Measurements from ENCODE around the gene EDN1.

The EDN1 gene

GRCh38 chr6:12289933-12290820 lies at the start of gene EDN1:
TSS of gene EDN1 (plus strand) at chr6:12290361. CDS start at chr6:12290630, 269 bp downstream.
- no peak for DNase-seq (ENCODE audit: low read depth)

GRCh38 chr6:12241493-12242175 lies 48.5 kb upstream of the EDN1 start:
- no peak for DNase-seq (ENCODE audit: low read depth)

- no peak for DNase-seq (ENCODE audit: low read depth)
Observed at GRCh38 chr6:12243169-12243568, 47.0 kb upstream of the EDN1 start.

- DNase-seq (ENCODE audit: low read depth): no peak
Observed at GRCh38 chr6:12245360-12245759, 44.8 kb upstream of the EDN1 start.

GRCh38 chr6:12245763-12246718 lies 44.1 kb upstream of the EDN1 start:
- DNase-seq (ENCODE audit: low read depth): no peak

- no peak for DNase-seq (ENCODE audit: low read depth)
Observed at GRCh38 chr6:12246900-12247299, 43.3 kb upstream of the EDN1 start.

- no peak for DNase-seq (ENCODE audit: low read depth)
Observed at GRCh38 chr6:12249541-12250382, 40.4 kb upstream of the EDN1 start.

GRCh38 chr6:12250383-12250770 lies 39.8 kb upstream of the EDN1 start:
- no peak for DNase-seq (ENCODE audit: low read depth)

- DNase-seq (ENCODE audit: low read depth): no peak
Observed at GRCh38 chr6:12254210-12254609, 36.0 kb upstream of the EDN1 start.

- no peak for DNase-seq (ENCODE audit: low read depth)
Observed at GRCh38 chr6:12258191-12258590, 32.0 kb upstream of the EDN1 start.

GRCh38 chr6:12258591-12259075 lies 31.5 kb upstream of the EDN1 start:
- no peak for DNase-seq (ENCODE audit: low read depth)

- no peak for DNase-seq (ENCODE audit: low read depth)
Observed at GRCh38 chr6:12260458-12261093, 29.6 kb upstream of the EDN1 start.

- DNase-seq (ENCODE audit: low read depth): no peak
Observed at GRCh38 chr6:12261502-12261901, 28.7 kb upstream of the EDN1 start.

GRCh38 chr6:12262236-12263061 lies 27.7 kb upstream of the EDN1 start:
- DNase-seq (ENCODE audit: low read depth): no peak

- no peak for DNase-seq (ENCODE audit: low read depth)
Observed at GRCh38 chr6:12263403-12263802, 26.8 kb upstream of the EDN1 start.

GRCh38 chr6:12264671-12265070 lies 25.5 kb upstream of the EDN1 start:
- DNase-seq (ENCODE audit: low read depth): no peak

GRCh38 chr6:12265296-12265695 lies 24.9 kb upstream of the EDN1 start:
- no peak for DNase-seq (ENCODE audit: low read depth)

- no peak for DNase-seq (ENCODE audit: low read depth)
Observed at GRCh38 chr6:12265791-12266190, 24.4 kb upstream of the EDN1 start.

GRCh38 chr6:12266571-12266970 lies 23.6 kb upstream of the EDN1 start:
- DNase-seq (ENCODE audit: low read depth): no peak

- no peak for DNase-seq (ENCODE audit: low read depth)
Observed at GRCh38 chr6:12269110-12269509, 21.1 kb upstream of the EDN1 start.

All from non-pigmented ciliary epithelial cell (primary cell).